BLaER1 (cell line): Measurements from ENCODE around the gene RNF220.

Experiments used
- H3K27ac ChIP-seq: shearing (Covaris generic); formaldehyde crosslinking; 2 replicates; pipeline ENCODE4 v1.8.1; 2022
- H3K27me3 ChIP-seq: shearing (Covaris generic); formaldehyde crosslinking; 2 replicates; pipeline ENCODE4 v1.8.1; 2022
- H3K36me3 ChIP-seq: shearing (Covaris generic); formaldehyde crosslinking; 2 replicates; pipeline ENCODE4 v1.8.1; 2022
- H3K4me1 ChIP-seq: shearing (Covaris generic); formaldehyde crosslinking; 2 replicates; pipeline ENCODE4 v1.8.1; 2022
- H3K4me2 ChIP-seq: shearing (Covaris generic); formaldehyde crosslinking; 2 replicates; pipeline ENCODE4 v1.8.1; 2022
- H3K4me3 ChIP-seq: shearing (Covaris generic); formaldehyde crosslinking; 2 replicates; pipeline ENCODE4 v1.8.1; 2022
- H3K9ac ChIP-seq: shearing (Covaris generic); formaldehyde crosslinking; 2 replicates; pipeline ENCODE4 v1.8.1; 2022
- H3K9me3 ChIP-seq: shearing (Covaris generic); formaldehyde crosslinking; 2 replicates; pipeline ENCODE4 v1.8.1; 2022
- H4K20me1 ChIP-seq: shearing (Covaris generic); formaldehyde crosslinking; 2 replicates; pipeline ENCODE4 v1.8.1; 2022
- Cebpa-rat ChIP-seq: shearing (Covaris generic); IDR thresholded peaks from 2 replicates; pipeline ENCODE4 v1.8.1; 2022

Gene RNF220

GRCh38 chr1:44375547-44375946 lies 29.5 kb upstream of the RNF220 start:
- TF ChIP-seq Cebpa-rat: no peak
- Histone ChIP-seq H3K9me3 (no peaks in the 10 kb centered on the region), H3K4me3 (no peak overlapping the region), H3K36me3 (no peaks in the 10 kb centered on the region), H4K20me1 (no peaks in the 10 kb centered on the region), H3K27me3 (no peaks in the 10 kb centered on the region), H3K27ac (no peak overlapping the region), H3K4me1 (no peaks in the 10 kb centered on the region), H3K9ac (no peak overlapping the region), H3K4me2 (no peak overlapping the region)

- Histone ChIP-seq H4K20me1 (no peaks in the 10 kb centered on the region), H3K9ac (no peak overlapping the region)
- TF ChIP-seq Cebpa-rat: no peak
Observed at GRCh38 chr1:44377925-44378784, 26.9 kb upstream of the RNF220 start.

GRCh38 chr1:44380666-44381177 lies 24.3 kb upstream of the RNF220 start:
- Histone ChIP-seq H4K20me1 (no peaks in the 10 kb centered on the region), H3K4me2 (no peak overlapping the region), H3K36me3 (no peaks in the 10 kb centered on the region), H3K9me3 (no peaks in the 10 kb centered on the region), H3K27me3 (no peaks in the 10 kb centered on the region), H3K4me1 (no peaks in the 10 kb centered on the region), H3K9ac (no peak overlapping the region), H3K4me3 (no peak overlapping the region), H3K27ac (no peak overlapping the region)
- no peak for TF ChIP-seq Cebpa-rat

More at GRCh38 chr1:44377925-44378784, 26.9 kb upstream of the RNF220 start:
- Histone ChIP-seq H3K36me3 (no peaks in the 10 kb centered on the region), H3K27ac (no peak overlapping the region), H3K4me1 (no peaks in the 10 kb centered on the region), H3K4me3 (no peak overlapping the region), H3K9me3 (no peaks in the 10 kb centered on the region), H3K27me3 (no peaks in the 10 kb centered on the region), H3K4me2 (no peak overlapping the region)

- Histone ChIP-seq H4K20me1 (no peaks in the 10 kb centered on the region), H3K4me2 (no peak overlapping the region), H3K9me3 (no peaks in the 10 kb centered on the region), H3K27ac (no peak overlapping the region), H3K27me3 (no peaks in the 10 kb centered on the region), H3K36me3 (no peaks in the 10 kb centered on the region), H3K4me1 (no peaks in the 10 kb centered on the region), H3K9ac (no peak overlapping the region), H3K4me3 (no peak overlapping the region)
- TF ChIP-seq Cebpa-rat: no peak
Observed at GRCh38 chr1:44388551-44388950, 16.5 kb upstream of the RNF220 start.

- Histone ChIP-seq H3K9me3 (no peaks in the 10 kb centered on the region), H3K4me2 (no peak overlapping the region), H3K4me3 (no peak overlapping the region), H4K20me1 (no peaks in the 10 kb centered on the region), H3K4me1 (no peaks in the 10 kb centered on the region), H3K27ac (no peak overlapping the region), H3K36me3 (no peaks in the 10 kb centered on the region), H3K9ac (no peak overlapping the region), H3K27me3 (no peaks in the 10 kb centered on the region)
- TF ChIP-seq Cebpa-rat: no peak
Observed at GRCh38 chr1:44389437-44389836, 15.6 kb upstream of the RNF220 start.

GRCh38 chr1:44390277-44390676 lies 14.8 kb upstream of the RNF220 start:
- Histone ChIP-seq H3K27ac (no peak overlapping the region), H3K4me2 (no peak overlapping the region)

GRCh38 chr1:44401256-44402228 lies 3.5 kb upstream of the RNF220 start:
- peaks cover 9% of the 10 kb centered on the region; the same call in 1 of the 2 replicates for H3K4me1 ChIP-seq
- H4K20me1 ChIP-seq: peaks cover 25% of the 10 kb centered on the region
- no peak overlapping the region for H3K27ac ChIP-seq
- H3K36me3 ChIP-seq: no peaks in the 10 kb centered on the region
- H3K4me2 ChIP-seq: no peak overlapping the region
- H3K9me3 ChIP-seq: no peaks in the 10 kb centered on the region
- no peak overlapping the region for H3K4me3 ChIP-seq
- peaks cover 53% of the 10 kb centered on the region for H3K27me3 ChIP-seq
- H3K9ac ChIP-seq: no peak overlapping the region
- TF ChIP-seq Cebpa-rat: no peak

More at GRCh38 chr1:44390277-44390676, 14.8 kb upstream of the RNF220 start:
- TF ChIP-seq Cebpa-rat: no peak
- H4K20me1 ChIP-seq: no peaks in the 10 kb centered on the region
- H3K4me3 ChIP-seq: no peak overlapping the region
- no peak overlapping the region for H3K9ac ChIP-seq
- H3K4me1 ChIP-seq: no peaks in the 10 kb centered on the region
- no peaks in the 10 kb centered on the region for H3K9me3 ChIP-seq
- no peaks in the 10 kb centered on the region for H3K36me3 ChIP-seq
- no peaks in the 10 kb centered on the region for H3K27me3 ChIP-seq

- no peak for TF ChIP-seq Cebpa-rat
- peak overlapping the region; percentile 26 for H3K4me2 ChIP-seq
- peaks cover 70% of the 10 kb centered on the region for H4K20me1 ChIP-seq
- no peaks in the 10 kb centered on the region for H3K36me3 ChIP-seq
- peak overlapping the region; percentile 15; the same call in 1 of the 2 replicates for H3K4me3 ChIP-seq
- H3K4me1 ChIP-seq: peaks cover 9% of the 10 kb centered on the region; the same call in 1 of the 2 replicates
- H3K9ac ChIP-seq: no peak overlapping the region
- H3K27me3 ChIP-seq: peaks cover 93% of the 10 kb centered on the region
- H3K27ac ChIP-seq: no peak overlapping the region
- H3K9me3 ChIP-seq: peaks cover 12% of the 10 kb centered on the region
Observed at GRCh38 chr1:44405798-44406736, 1.0 kb downstream of the RNF220 start.
